Measurements from ENCODE around the gene MTPN. TPM values are rescaled to one million over a fixed set of nuclear protein-coding genes. Genes with fewer than 3 reads are reported as not detected.

MTPN gene
- total RNA-seq, 6 experiments from 2014 or later = 31.6 to 42.3 (median 39.5) TPM

DNA sequence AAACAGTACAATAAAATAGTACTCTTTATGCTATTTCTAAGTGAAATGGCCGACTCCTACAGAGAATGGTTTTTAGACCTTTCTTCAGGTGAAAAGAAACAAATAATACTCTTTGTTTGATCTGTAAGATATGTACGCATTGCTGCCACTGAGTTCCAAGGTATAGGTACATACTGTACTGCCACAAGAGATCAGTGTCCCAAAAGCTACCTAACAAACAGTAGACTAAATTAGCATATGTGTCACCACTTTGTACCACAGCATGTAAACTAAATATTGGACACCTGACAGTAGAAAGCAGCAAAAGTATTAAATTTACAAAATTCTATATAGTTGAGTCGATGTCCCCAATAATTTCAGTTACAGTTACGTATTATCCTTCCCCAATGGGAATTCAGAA is 14.4 kb downstream of the MTPN start:
- H3K36me3 ChIP-seq = no peaks in the 10 kb centered on the region
- TF ChIP-seq, protein P1, sequence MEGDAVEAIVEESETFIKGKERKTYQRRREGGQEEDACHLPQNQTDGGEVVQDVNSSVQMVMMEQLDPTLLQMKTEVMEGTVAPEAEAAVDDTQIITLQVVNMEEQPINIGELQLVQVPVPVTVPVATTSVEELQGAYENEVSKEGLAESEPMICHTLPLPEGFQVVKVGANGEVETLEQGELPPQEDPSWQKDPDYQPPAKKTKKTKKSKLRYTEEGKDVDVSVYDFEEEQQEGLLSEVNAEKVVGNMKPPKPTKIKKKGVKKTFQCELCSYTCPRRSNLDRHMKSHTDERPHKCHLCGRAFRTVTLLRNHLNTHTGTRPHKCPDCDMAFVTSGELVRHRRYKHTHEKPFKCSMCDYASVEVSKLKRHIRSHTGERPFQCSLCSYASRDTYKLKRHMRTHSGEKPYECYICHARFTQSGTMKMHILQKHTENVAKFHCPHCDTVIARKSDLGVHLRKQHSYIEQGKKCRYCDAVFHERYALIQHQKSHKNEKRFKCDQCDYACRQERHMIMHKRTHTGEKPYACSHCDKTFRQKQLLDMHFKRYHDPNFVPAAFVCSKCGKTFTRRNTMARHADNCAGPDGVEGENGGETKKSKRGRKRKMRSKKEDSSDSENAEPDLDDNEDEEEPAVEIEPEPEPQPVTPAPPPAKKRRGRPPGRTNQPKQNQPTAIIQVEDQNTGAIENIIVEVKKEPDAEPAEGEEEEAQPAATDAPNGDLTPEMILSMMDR (IDR thresholded peaks at IDR 0.05) = no peak
- TF ChIP-seq POLR2A (IDR thresholded peaks at IDR 0.05) = no peak
- ATAC-seq (no peak), DNase-seq (no peak)
- peaks cover 0 to 6% (median 0%) of the 10 kb centered on the region in 4 donors for H3K4me1 ChIP-seq
- intact Hi-C loops (cut with DNase I) = no loop called here
- WGBS (ENCODE audit: insufficient coverage, low coverage, low lambda C conversion rate, missing lambda C conversion rate) = 94% methylated on average over 4 of the region's 4 CpGs
- H3K9me3 ChIP-seq = no peaks in the 10 kb centered on the region
- H3K4me3 ChIP-seq = no peak overlapping the region
- H3K27me3 ChIP-seq = no peaks in the 10 kb centered on the region
- no peak overlapping the region for H3K27ac ChIP-seq

DNA sequence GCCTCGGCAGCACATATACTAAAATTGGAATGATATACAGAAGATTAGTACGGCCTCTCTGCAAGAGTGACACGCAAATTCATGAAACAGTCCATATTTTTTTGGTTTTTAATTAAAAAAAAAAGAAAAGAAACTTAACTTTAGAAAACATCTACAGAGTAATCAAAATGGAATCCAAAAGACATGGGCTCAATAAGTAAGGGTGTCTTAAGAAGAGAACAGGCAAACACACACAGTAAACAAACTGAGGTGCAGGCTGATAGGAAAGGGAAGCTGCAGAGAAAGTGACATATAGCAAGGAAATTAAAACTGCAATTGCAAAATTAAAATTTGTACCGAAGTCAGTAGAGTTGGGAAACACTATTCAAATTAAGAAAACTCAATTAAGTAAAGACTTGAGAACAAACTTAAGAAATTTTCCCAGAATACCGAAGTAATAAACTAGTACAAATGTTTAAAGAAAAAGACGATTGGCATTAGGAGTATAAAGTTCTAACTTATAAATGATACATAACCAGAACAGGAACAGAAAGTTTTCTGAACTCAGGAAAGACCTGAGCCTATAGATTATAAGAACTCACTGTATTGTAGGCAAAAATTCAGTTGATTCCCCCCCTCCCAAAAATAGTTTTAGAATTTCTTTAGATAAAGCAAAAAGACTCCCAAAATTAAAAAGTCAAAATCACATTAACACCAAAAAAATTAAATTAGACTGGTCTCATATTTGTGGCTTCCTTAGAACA is 16.3 kb downstream of the MTPN start:
- Histone ChIP-seq H3K4me3 (no peak overlapping the region), H3K27ac (no peak overlapping the region), H3K27me3 (no peaks in the 10 kb centered on the region), H3K4me1 (peaks cover 0 to 2% (median 0%) of the 10 kb centered on the region in 4 donors), H3K36me3 (no peaks in the 10 kb centered on the region), H3K9me3 (no peaks in the 10 kb centered on the region)
- DNase-seq (no peak), ATAC-seq (no peak)
- 73% methylated on average over 6 of the region's 6 CpGs for WGBS (ENCODE audit: insufficient coverage, low coverage, low lambda C conversion rate, missing lambda C conversion rate)
- intact Hi-C loops (cut with DNase I) = no loop called here
- TF ChIP-seq POLR2A (IDR thresholded peaks at IDR 0.05) = no peak
- TF ChIP-seq, protein P1 (IDR thresholded peaks at IDR 0.05) = no peak

DNA sequence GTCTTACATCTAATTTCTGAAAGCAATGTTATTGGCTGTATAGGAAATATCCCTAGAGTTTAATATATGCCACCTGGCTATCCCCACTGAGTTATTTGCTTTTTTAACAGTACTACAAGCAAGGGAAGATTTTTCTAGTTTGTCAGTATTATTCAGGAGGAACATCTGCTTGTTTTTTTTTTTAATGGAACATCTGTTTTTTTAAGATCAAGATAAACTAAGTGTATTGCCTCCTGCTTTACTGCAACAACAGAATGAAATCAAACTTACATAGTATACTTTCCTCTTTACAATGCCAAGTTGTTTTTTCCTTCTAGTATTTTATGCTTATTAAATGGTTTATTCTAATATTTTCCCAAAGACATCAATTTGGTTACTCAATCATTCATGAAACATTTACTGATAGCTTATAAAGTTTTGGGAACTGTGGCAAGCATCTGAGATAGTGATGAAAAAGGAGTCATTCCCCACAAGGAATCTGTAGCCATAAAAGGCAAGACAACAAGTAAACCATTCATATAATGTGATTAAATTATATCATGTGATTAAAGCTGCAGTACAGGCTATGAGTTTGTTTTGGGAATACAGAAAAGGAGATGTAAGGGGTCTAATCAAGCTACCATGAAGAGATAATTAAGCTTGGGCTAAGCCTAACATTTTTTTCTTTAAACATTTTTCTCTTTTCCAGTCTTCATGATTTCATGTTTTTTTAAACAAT is 17.4 kb downstream of the MTPN start:
- no peak overlapping the region for H3K27ac ChIP-seq
- H3K36me3 ChIP-seq = no peaks in the 10 kb centered on the region
- no peak overlapping the region for H3K4me3 ChIP-seq
- DNase-seq (no peak), ATAC-seq (no peak)
- no peaks in the 10 kb centered on the region for H3K27me3 ChIP-seq
- TF ChIP-seq, protein P1 (IDR thresholded peaks at IDR 0.05) = no peak
- no peak for TF ChIP-seq POLR2A (IDR thresholded peaks at IDR 0.05)
- intact Hi-C loops (cut with DNase I) = no loop called here
- H3K9me3 ChIP-seq = no peaks in the 10 kb centered on the region
- no peaks in the 10 kb centered on the region for H3K4me1 ChIP-seq

DNA sequence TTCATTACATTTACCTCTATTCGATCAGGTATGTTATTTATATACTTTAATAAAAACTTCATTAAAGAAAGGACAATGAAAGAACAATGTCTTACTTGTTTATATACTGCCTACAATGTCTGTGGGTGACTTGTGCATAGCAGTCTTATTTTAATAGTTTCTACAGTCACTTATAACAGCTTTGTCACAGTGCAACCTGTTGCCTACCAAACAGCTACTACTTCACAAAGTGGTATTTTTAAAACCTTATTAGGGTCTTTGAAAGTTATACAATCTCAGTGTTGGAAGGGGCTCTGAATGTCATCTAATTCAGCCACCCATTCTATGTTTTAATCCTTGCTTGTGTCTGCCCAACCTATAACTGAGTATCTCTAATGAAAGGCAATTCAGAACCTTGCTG is 19.0 kb downstream of the MTPN start:
- Histone ChIP-seq H3K9me3 (no peaks in the 10 kb centered on the region), H3K36me3 (no peaks in the 10 kb centered on the region), H3K27me3 (no peaks in the 10 kb centered on the region), H3K4me1 (no peaks in the 10 kb centered on the region), H3K27ac (no peak overlapping the region), H3K4me3 (no peak overlapping the region)
- WGBS (ENCODE audit: insufficient coverage, low coverage, low lambda C conversion rate, missing lambda C conversion rate) = 100% methylated on average over 1 of the region's 1 CpG
- intact Hi-C loops (cut with DNase I) = no loop called here
- ATAC-seq = no peak
- DNase-seq = no peak
- TF ChIP-seq, protein P1 (IDR thresholded peaks at IDR 0.05) = no peak
- TF ChIP-seq POLR2A (IDR thresholded peaks at IDR 0.05) = no peak
